ENCODE results near the gene TCIRG1.
A peak's percentile ranks its signal among the peaks of the same experiment; 100 is the strongest.
"Not testable (repeated sequence)": the region's sequence is repeated elsewhere in the genome, so short reads cannot be mapped to it uniquely, and the experiment has no call there.

Gene TCIRG1

GRCh38 chr11:68038718-68039525 lies at the start of gene TCIRG1:
Gene TCIRG1, plus strand, starts transcription at chr11:68039025. Its CDS starts 2,247 bp downstream, at chr11:68041272.
- Mint-ChIP-seq H3K4me1 (ENCODE audit: low read depth) (peaks cover 17% of the 10 kb centered on the region), H3K27me3 (no peaks in the 10 kb centered on the region), H3K27ac (peak within 1 kb of the TSS; percentile 81), H3K4me3 (peak within 1 kb of the TSS; percentile 89), H3K9me3 (no peaks in the 10 kb centered on the region), H3K36me3 (ENCODE audit: low read depth) (peaks cover 4% of the 10 kb centered on the region)

- H3K4me3 Mint-ChIP-seq; H3K9me3 Mint-ChIP-seq; H3K36me3 Mint-ChIP-seq (ENCODE audit: low read depth); H3K27ac Mint-ChIP-seq; H3K27me3 Mint-ChIP-seq; H3K4me1 Mint-ChIP-seq (ENCODE audit: low read depth): not testable (repeated sequence)
Measured at GRCh38 chr11:67990546-67991346, 48.1 kb upstream of the TCIRG1 start.

GRCh38 chr11:67991347-67992121 lies 47.3 kb upstream of the TCIRG1 start:
- H3K27ac Mint-ChIP-seq; H3K4me3 Mint-ChIP-seq; H3K27me3 Mint-ChIP-seq; H3K36me3 Mint-ChIP-seq (ENCODE audit: low read depth); H3K4me1 Mint-ChIP-seq (ENCODE audit: low read depth); H3K9me3 Mint-ChIP-seq: not testable (repeated sequence)

GRCh38 chr11:67993821-67994220 lies 45.0 kb upstream of the TCIRG1 start:
- H3K9me3 Mint-ChIP-seq; H3K36me3 Mint-ChIP-seq (ENCODE audit: low read depth); H3K27me3 Mint-ChIP-seq; H3K4me3 Mint-ChIP-seq; H3K27ac Mint-ChIP-seq: not testable (repeated sequence)
- peaks cover 24% of the 10 kb centered on the region for H3K4me1 Mint-ChIP-seq (ENCODE audit: low read depth)

- not testable (repeated sequence) for H3K27ac Mint-ChIP-seq; H3K9me3 Mint-ChIP-seq; H3K27me3 Mint-ChIP-seq; H3K4me3 Mint-ChIP-seq; H3K36me3 Mint-ChIP-seq (ENCODE audit: low read depth)
- peaks cover 24% of the 10 kb centered on the region for H3K4me1 Mint-ChIP-seq (ENCODE audit: low read depth)
Measured at GRCh38 chr11:67994387-67994786, 44.4 kb upstream of the TCIRG1 start.

- not testable (repeated sequence) for H3K4me3 Mint-ChIP-seq; H3K27me3 Mint-ChIP-seq; H3K27ac Mint-ChIP-seq; H3K9me3 Mint-ChIP-seq; H3K36me3 Mint-ChIP-seq (ENCODE audit: low read depth)
- peaks cover 24% of the 10 kb centered on the region for H3K4me1 Mint-ChIP-seq (ENCODE audit: low read depth)
Measured at GRCh38 chr11:67995129-67995528, 43.7 kb upstream of the TCIRG1 start.

GRCh38 chr11:67995579-67995978 lies 43.2 kb upstream of the TCIRG1 start:
- peaks cover 24% of the 10 kb centered on the region for H3K4me1 Mint-ChIP-seq (ENCODE audit: low read depth)
- H3K27me3 Mint-ChIP-seq; H3K36me3 Mint-ChIP-seq (ENCODE audit: low read depth); H3K9me3 Mint-ChIP-seq; H3K4me3 Mint-ChIP-seq; H3K27ac Mint-ChIP-seq: not testable (repeated sequence)

GRCh38 chr11:67996051-67996450 lies 42.8 kb upstream of the TCIRG1 start:
- H3K4me3 Mint-ChIP-seq, result no peak overlapping the region
- peaks cover 24% of the 10 kb centered on the region for H3K4me1 Mint-ChIP-seq (ENCODE audit: low read depth)
- H3K9me3 Mint-ChIP-seq, result no peaks in the 10 kb centered on the region
- H3K27ac Mint-ChIP-seq, result no peak overlapping the region
- H3K27me3 Mint-ChIP-seq, result no peaks in the 10 kb centered on the region
- peaks cover 8% of the 10 kb centered on the region for H3K36me3 Mint-ChIP-seq (ENCODE audit: low read depth)

GRCh38 chr11:67996622-67997474 lies 42.0 kb upstream of the TCIRG1 start:
- Mint-ChIP-seq H3K4me3 (no peak overlapping the region), H3K27ac (no peak overlapping the region), H3K9me3 (no peaks in the 10 kb centered on the region), H3K36me3 (ENCODE audit: low read depth) (peaks cover 8% of the 10 kb centered on the region), H3K27me3 (no peaks in the 10 kb centered on the region), H3K4me1 (ENCODE audit: low read depth) (peaks cover 24% of the 10 kb centered on the region)

- H3K27me3 Mint-ChIP-seq, result no peaks in the 10 kb centered on the region
Measured at GRCh38 chr11:67997475-67997921, 41.3 kb upstream of the TCIRG1 start.

GRCh38 chr11:67998150-67999045 lies 40.4 kb upstream of the TCIRG1 start:
- H3K4me3 Mint-ChIP-seq, result no peak overlapping the region
- peak overlapping the region; percentile 47 for H3K27ac Mint-ChIP-seq
- H3K36me3 Mint-ChIP-seq (ENCODE audit: low read depth), result peaks cover 8% of the 10 kb centered on the region
- peaks cover 36% of the 10 kb centered on the region for H3K4me1 Mint-ChIP-seq (ENCODE audit: low read depth)
- no peaks in the 10 kb centered on the region for H3K9me3 Mint-ChIP-seq
- no peaks in the 10 kb centered on the region for H3K27me3 Mint-ChIP-seq

More at GRCh38 chr11:67997475-67997921, 41.3 kb upstream of the TCIRG1 start:
- H3K4me3 Mint-ChIP-seq, result no peak overlapping the region
- no peak overlapping the region for H3K27ac Mint-ChIP-seq
- H3K36me3 Mint-ChIP-seq (ENCODE audit: low read depth), result peaks cover 8% of the 10 kb centered on the region
- H3K4me1 Mint-ChIP-seq (ENCODE audit: low read depth), result peaks cover 29% of the 10 kb centered on the region
- no peaks in the 10 kb centered on the region for H3K9me3 Mint-ChIP-seq

- peaks cover 34% of the 10 kb centered on the region for H3K4me1 Mint-ChIP-seq (ENCODE audit: low read depth)
Measured at GRCh38 chr11:67999201-67999629, 39.6 kb upstream of the TCIRG1 start.

GRCh38 chr11:67999704-68000103 lies 39.1 kb upstream of the TCIRG1 start:
- peaks cover 37% of the 10 kb centered on the region for H3K4me1 Mint-ChIP-seq (ENCODE audit: low read depth)
- H3K9me3 Mint-ChIP-seq, result no peaks in the 10 kb centered on the region
- H3K4me3 Mint-ChIP-seq, result no peak overlapping the region
- H3K27ac Mint-ChIP-seq, result no peak overlapping the region
- no peaks in the 10 kb centered on the region for H3K27me3 Mint-ChIP-seq
- peaks cover 8% of the 10 kb centered on the region for H3K36me3 Mint-ChIP-seq (ENCODE audit: low read depth)

More at GRCh38 chr11:67999201-67999629, 39.6 kb upstream of the TCIRG1 start:
- no peaks in the 10 kb centered on the region for H3K27me3 Mint-ChIP-seq
- no peaks in the 10 kb centered on the region for H3K9me3 Mint-ChIP-seq
- H3K27ac Mint-ChIP-seq, result no peak overlapping the region
- no peak overlapping the region for H3K4me3 Mint-ChIP-seq
- H3K36me3 Mint-ChIP-seq (ENCODE audit: low read depth), result peaks cover 8% of the 10 kb centered on the region
